ENCODE results near the gene CEP104. TPM values are rescaled to one million over a fixed set of nuclear protein-coding genes. Genes with fewer than 3 reads are reported as not detected.

CEP104 gene
- total RNA-seq, 4 donors from 2014 or later: 27.9 to 76.0 (median 33.9) TPM

GRCh38 chr1:3817821-3818597 lies 39.0 kb downstream of the CEP104 start:
- TF ChIP-seq CTCF (IDR thresholded peaks at IDR 0.05; ENCODE audit: low read depth): no peak

DNA sequence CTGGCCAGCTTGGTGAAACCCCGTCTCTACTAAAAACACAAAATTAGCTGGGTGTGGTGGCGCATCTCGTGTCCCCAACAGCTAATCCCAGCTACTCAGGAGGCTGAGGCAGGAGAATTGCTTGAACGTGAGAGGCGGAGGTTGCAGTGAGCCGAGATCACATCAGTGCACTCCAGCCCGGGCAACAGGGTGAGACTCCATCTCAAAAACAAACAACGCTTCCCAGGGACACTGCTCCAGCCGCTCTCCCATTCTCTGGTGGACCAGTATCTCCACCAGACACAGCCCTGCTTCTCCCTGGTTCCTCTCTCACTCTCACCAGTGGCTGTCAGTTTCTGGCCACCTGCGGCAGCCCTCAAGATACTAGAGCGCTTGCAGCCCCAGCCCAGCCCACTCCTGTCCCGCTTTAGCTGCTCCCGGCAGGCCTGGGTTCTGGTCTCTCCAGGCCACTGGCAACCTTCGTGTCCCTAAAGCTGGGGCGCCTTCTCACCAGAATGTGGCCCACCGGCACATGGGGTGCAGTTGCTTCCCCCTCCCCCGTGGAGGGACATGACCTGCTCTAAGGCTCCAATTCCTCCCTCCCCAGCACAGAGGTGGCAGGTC lies 39.8 kb downstream of the CEP104 start:
- no peak for TF ChIP-seq CTCF (IDR thresholded peaks at IDR 0.05; ENCODE audit: low read depth)

GRCh38 chr1:3816331-3817137 lies 40.5 kb downstream of the CEP104 start:
- no peak for TF ChIP-seq CTCF (IDR thresholded peaks at IDR 0.05; ENCODE audit: low read depth)

- no peak for TF ChIP-seq CTCF (IDR thresholded peaks at IDR 0.05; ENCODE audit: low read depth)
Measured at GRCh38 chr1:3814771-3815561, 42.0 kb downstream of the CEP104 start.

DNA sequence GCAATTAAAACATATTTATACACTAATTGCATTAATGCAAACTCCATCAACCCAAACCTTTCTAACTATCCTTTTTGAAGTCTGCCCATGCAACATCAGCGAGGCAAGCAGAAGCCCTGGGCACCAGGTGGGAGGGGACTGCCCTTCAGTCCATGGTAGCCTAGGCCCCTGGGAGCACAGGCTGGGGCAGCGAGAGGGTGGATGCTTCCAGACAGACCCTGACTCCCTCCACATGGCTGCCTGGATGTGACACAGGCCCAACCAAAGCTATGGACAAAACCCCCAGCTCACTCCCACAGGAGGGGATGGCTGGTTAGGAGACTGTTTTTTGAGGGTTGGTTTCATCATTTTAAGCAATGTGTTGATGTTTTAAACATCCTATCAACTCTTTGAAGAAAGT lies 42.9 kb downstream of the CEP104 start:
- TF ChIP-seq CTCF (IDR thresholded peaks at IDR 0.05; ENCODE audit: low read depth): no peak

- TF ChIP-seq CTCF (IDR thresholded peaks at IDR 0.05; ENCODE audit: low read depth): no peak
Measured at GRCh38 chr1:3811595-3811911, 45.5 kb downstream of the CEP104 start.

Data from subcutaneous adipose tissue (tissue), 4 donors.